Liver (tissue), 9 donors: ENCODE measurements around the gene SERPINH1. TPM values are rescaled to one million over a fixed set of nuclear protein-coding genes. Genes with fewer than 3 reads are reported as not detected.

Source experiments
- DNase-seq: peaks from one replicate; pipeline ENCODE4 v3.0.0-alpha.2; 2017; ENCODE audit warnings: low spot score
- H3K27ac ChIP-seq, 2 donors: one replicate each; pipeline ENCODE4 v1.7.0; 2013; ENCODE audit warnings: inconsistent platforms in 2 of 2, low read length in 2 of 2, control low read depth in 1 of 2, low read depth in 1 of 2, mild to moderate bottlenecking in 1 of 2
- H3K27me3 ChIP-seq, 4 donors: one replicate each; pipeline versions ENCODE4 v1.6.1 to v1.7.0; 2013; ENCODE audit warnings: low read length in 3 of 4, inconsistent platforms in 1 of 4, mild to moderate bottlenecking in 1 of 4, moderate library complexity in 1 of 4; ENCODE audit not compliant: control insufficient read depth in 4 of 4, insufficient read depth in 4 of 4
- H3K36me3 ChIP-seq, 4 donors: one replicate each; pipeline versions ENCODE4 v1.6.1 to v1.7.0; 2013; ENCODE audit warnings: low read length in 3 of 4, mild to moderate bottlenecking in 3 of 4, low read depth in 1 of 4, moderate library complexity in 1 of 4; ENCODE audit not compliant: control insufficient read depth in 4 of 4, insufficient read depth in 3 of 4
- H3K4me1 ChIP-seq, 4 donors: one replicate each; pipeline versions ENCODE4 v1.6.1 to v1.7.0; 2013; ENCODE audit warnings: low read length in 3 of 4, mild to moderate bottlenecking in 3 of 4, moderate library complexity in 1 of 4; ENCODE audit not compliant: control insufficient read depth in 4 of 4, insufficient read depth in 4 of 4
- H3K4me3 ChIP-seq, 3 donors: one replicate each; pipeline versions ENCODE4 v1.6.1 to v1.7.0; 2013; ENCODE audit warnings: low read length in 3 of 3, control low read depth in 1 of 3, low read depth in 1 of 3, mild to moderate bottlenecking in 1 of 3
- H3K9ac ChIP-seq, 2 donors: one replicate each; pipeline ENCODE4 v1.7.0; 2013; ENCODE audit warnings: low read length in 2 of 2, mild to moderate bottlenecking in 2 of 2, moderate library complexity in 2 of 2, control low read depth in 1 of 2, low read depth in 1 of 2
- H3K9me3 ChIP-seq, 4 donors: one replicate each; pipeline versions ENCODE4 v1.6.1 to v1.7.0; 2013; ENCODE audit warnings: low read length in 3 of 4; ENCODE audit not compliant: control insufficient read depth in 4 of 4
- ATF3 ChIP-seq: IDR thresholded peaks from 2 replicates; pipeline ENCODE4 v1.6.1; 2016; ENCODE audit warnings: antibody characterized with exemption
- CTCF ChIP-seq: fragments of 150-350 bp; IDR thresholded peaks from 2 replicates; pipeline ENCODE4 v1.5.1; 2017; ENCODE audit warnings: improper control_type of control experiment, low read depth, low read length; ENCODE audit not compliant: missing input control
- EGR1 ChIP-seq, 2 donors: IDR thresholded peaks; 2 replicates each; pipeline ENCODE4 v1.6.1; 2016 to 2018; ENCODE audit warnings: antibody characterized with exemption in 2 of 2, low read depth in 2 of 2
- FOXA1 ChIP-seq: IDR thresholded peaks from 2 replicates; pipeline ENCODE4 v1.6.1; 2016; ENCODE audit warnings: antibody characterized with exemption
- FOXA2 ChIP-seq: IDR thresholded peaks from 2 replicates; pipeline ENCODE4 v1.6.1; 2016; ENCODE audit warnings: antibody characterized with exemption
- GABPA ChIP-seq, 2 donors: IDR thresholded peaks in 1 of 2; conservative IDR thresholded peaks in 1 of 2; 2 replicates each; pipeline ENCODE4 v1.6.1; 2016; ENCODE audit warnings: antibody characterized with exemption in 2 of 2, mild to moderate bottlenecking in 1 of 2, moderate library complexity in 1 of 2
- HNF4A ChIP-seq, 2 donors: conservative IDR thresholded peaks; 2 replicates each; pipeline ENCODE4 v1.6.1; 2016; ENCODE audit warnings: antibody characterized with exemption in 2 of 2, mild to moderate bottlenecking in 2 of 2
- HNF4G ChIP-seq: IDR thresholded peaks from 2 replicates; pipeline ENCODE4 v1.6.1; 2016; ENCODE audit warnings: antibody characterized with exemption
- JUND ChIP-seq, 2 donors: IDR thresholded peaks; 2 replicates each; pipeline ENCODE4 v1.6.1; 2016; ENCODE audit warnings: antibody characterized with exemption in 2 of 2
- MAX ChIP-seq: IDR thresholded peaks from 2 replicates; pipeline ENCODE4 v1.6.1; 2016; ENCODE audit warnings: antibody characterized with exemption
- NR2F2 ChIP-seq: IDR thresholded peaks from 2 replicates; pipeline ENCODE4 v1.6.1; 2016; ENCODE audit warnings: antibody characterized with exemption
- RAD21 ChIP-seq, 2 donors: IDR thresholded peaks; 2 replicates each; pipeline ENCODE4 v1.6.1; 2016; ENCODE audit warnings: antibody characterized with exemption in 2 of 2, mild to moderate bottlenecking in 2 of 2
- RXRA ChIP-seq, 2 donors: IDR thresholded peaks; 2 replicates each; pipeline ENCODE4 v1.6.1; 2017 to 2018; ENCODE audit warnings: antibody characterized with exemption in 2 of 2, mild to moderate bottlenecking in 1 of 2
- SP1 ChIP-seq: IDR thresholded peaks from 2 replicates; pipeline ENCODE4 v1.6.1; 2018; ENCODE audit warnings: antibody characterized with exemption, mild to moderate bottlenecking
- TAF1 ChIP-seq: conservative IDR thresholded peaks from 2 replicates; pipeline ENCODE4 v1.6.1; 2016; ENCODE audit warnings: antibody characterized with exemption, mild to moderate bottlenecking
- YY1 ChIP-seq: IDR thresholded peaks from 2 replicates; pipeline ENCODE4 v1.6.1; 2016; ENCODE audit warnings: antibody characterized with exemption, mild to moderate bottlenecking
- WGBS: extraction: QIAGEN DNeasy Blood & Tissue Kit; methylation state at CpG from one replicate; pipeline ENCODE4 v1.1.7; 2013; 5-methylcytosine and 5-hydroxymethylcytosine counted together
- polyA plus RNA-seq, 2 donors: library from polyadenylated mRNA; stranded (reverse) in 1 of 2; unstranded in 1 of 2; fragments of 200-250 nt in 1 of 2; fragments of >200 nt in 1 of 2; fragmentation: Nextera tagmentation in 1 of 2; extraction: Ambion mirVana in 1 of 2; gene quantifications; one replicate each; pipeline versions ENCODE4 v1.2.1 to v1.2.3, GENCODE V29; 2013 to 2015
- total RNA-seq, 2 donors: library from RNA; depleted of rRNA; stranded (reverse); fragments of >200 nt; gene quantifications; one replicate each; pipeline ENCODE4 v1.2.3, GENCODE V29; 2014
- TF ChIP-seq, protein P1 (sequence below): IDR thresholded peaks from 2 replicates; pipeline ENCODE4 v1.6.1; 2016; ENCODE audit warnings: antibody characterized with exemption
- TF ChIP-seq, protein P2 (sequence below): IDR thresholded peaks from 2 replicates; pipeline ENCODE4 v1.6.1; 2016; ENCODE audit warnings: antibody characterized with exemption, mild to moderate bottlenecking
- donor health status: healthy.
- donor health status: healthy.
- donor health status: healthy.
- donor health status: healthy.
- donor health status: healthy.

The SERPINH1 gene
- total and polyA plus RNA-seq, 4 donors: 5.0 to 118 (median 68.7) TPM

GRCh38 chr11:75589051-75589450 is 27.0 kb downstream of the SERPINH1 start:
- H3K9ac ChIP-seq: no peak overlapping the region
- H3K27me3 ChIP-seq: no peaks in the 10 kb centered on the region
- no peak overlapping the region for H3K4me3 ChIP-seq
- no peak for DNase-seq
- 95% methylated on average over 7 of the region's 7 CpGs for WGBS
- no peaks in the 10 kb centered on the region for H3K36me3 ChIP-seq
- no peaks in the 10 kb centered on the region for H3K9me3 ChIP-seq
- H3K4me1 ChIP-seq: peaks cover 0 to 9% (median 4%) of the 10 kb centered on the region in 4 donors
- TF ChIP-seq GABPA (IDR thresholded peaks at IDR 0.05 in 1 of 2, conservative IDR thresholded peaks at IDR 0.05 in 1 of 2): no peak
- no peak for TF ChIP-seq MAX
- no peak for TF ChIP-seq HNF4A (conservative IDR thresholded peaks at IDR 0.05)
- TF ChIP-seq TAF1: no peak
- TF ChIP-seq, protein P1, sequence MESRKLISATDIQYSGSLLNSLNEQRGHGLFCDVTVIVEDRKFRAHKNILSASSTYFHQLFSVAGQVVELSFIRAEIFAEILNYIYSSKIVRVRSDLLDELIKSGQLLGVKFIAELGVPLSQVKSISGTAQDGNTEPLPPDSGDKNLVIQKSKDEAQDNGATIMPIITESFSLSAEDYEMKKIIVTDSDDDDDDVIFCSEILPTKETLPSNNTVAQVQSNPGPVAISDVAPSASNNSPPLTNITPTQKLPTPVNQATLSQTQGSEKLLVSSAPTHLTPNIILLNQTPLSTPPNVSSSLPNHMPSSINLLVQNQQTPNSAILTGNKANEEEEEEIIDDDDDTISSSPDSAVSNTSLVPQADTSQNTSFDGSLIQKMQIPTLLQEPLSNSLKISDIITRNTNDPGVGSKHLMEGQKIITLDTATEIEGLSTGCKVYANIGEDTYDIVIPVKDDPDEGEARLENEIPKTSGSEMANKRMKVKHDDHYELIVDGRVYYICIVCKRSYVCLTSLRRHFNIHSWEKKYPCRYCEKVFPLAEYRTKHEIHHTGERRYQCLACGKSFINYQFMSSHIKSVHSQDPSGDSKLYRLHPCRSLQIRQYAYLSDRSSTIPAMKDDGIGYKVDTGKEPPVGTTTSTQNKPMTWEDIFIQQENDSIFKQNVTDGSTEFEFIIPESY: no peak
- no peak for TF ChIP-seq FOXA1
- TF ChIP-seq RAD21 (IDR thresholded peaks at IDR 0.05): no peak
- no peak for TF ChIP-seq EGR1 (IDR thresholded peaks at IDR 0.05; ENCODE audit: low read depth in 2 of 2)
- no peak for TF ChIP-seq FOXA2
- no peak for TF ChIP-seq CTCF
- TF ChIP-seq SP1: no peak
- no peak for TF ChIP-seq HNF4G
- TF ChIP-seq ATF3: no peak
- TF ChIP-seq NR2F2: no peak
- TF ChIP-seq RXRA (IDR thresholded peaks at IDR 0.05): no peak
- TF ChIP-seq, protein P2, sequence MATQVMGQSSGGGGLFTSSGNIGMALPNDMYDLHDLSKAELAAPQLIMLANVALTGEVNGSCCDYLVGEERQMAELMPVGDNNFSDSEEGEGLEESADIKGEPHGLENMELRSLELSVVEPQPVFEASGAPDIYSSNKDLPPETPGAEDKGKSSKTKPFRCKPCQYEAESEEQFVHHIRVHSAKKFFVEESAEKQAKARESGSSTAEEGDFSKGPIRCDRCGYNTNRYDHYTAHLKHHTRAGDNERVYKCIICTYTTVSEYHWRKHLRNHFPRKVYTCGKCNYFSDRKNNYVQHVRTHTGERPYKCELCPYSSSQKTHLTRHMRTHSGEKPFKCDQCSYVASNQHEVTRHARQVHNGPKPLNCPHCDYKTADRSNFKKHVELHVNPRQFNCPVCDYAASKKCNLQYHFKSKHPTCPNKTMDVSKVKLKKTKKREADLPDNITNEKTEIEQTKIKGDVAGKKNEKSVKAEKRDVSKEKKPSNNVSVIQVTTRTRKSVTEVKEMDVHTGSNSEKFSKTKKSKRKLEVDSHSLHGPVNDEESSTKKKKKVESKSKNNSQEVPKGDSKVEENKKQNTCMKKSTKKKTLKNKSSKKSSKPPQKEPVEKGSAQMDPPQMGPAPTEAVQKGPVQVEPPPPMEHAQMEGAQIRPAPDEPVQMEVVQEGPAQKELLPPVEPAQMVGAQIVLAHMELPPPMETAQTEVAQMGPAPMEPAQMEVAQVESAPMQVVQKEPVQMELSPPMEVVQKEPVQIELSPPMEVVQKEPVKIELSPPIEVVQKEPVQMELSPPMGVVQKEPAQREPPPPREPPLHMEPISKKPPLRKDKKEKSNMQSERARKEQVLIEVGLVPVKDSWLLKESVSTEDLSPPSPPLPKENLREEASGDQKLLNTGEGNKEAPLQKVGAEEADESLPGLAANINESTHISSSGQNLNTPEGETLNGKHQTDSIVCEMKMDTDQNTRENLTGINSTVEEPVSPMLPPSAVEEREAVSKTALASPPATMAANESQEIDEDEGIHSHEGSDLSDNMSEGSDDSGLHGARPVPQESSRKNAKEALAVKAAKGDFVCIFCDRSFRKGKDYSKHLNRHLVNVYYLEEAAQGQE: no peak
- TF ChIP-seq YY1: no peak
- no peak overlapping the region for H3K27ac ChIP-seq

GRCh38 chr11:75589933-75590332 is 27.9 kb downstream of the SERPINH1 start:
- H3K27me3 ChIP-seq: no peaks in the 10 kb centered on the region
- TF ChIP-seq HNF4G (no peak), SP1 (no peak), JUND (IDR thresholded peaks at IDR 0.05) (no peak), ATF3 (no peak), RXRA (IDR thresholded peaks at IDR 0.05) (no peak), NR2F2 (no peak), RAD21 (IDR thresholded peaks at IDR 0.05) (no peak), MAX (no peak)
- TF ChIP-seq, protein P2: no peak
- TF ChIP-seq, protein P1: no peak
- peaks cover 0 to 9% (median 4%) of the 10 kb centered on the region in 4 donors for H3K4me1 ChIP-seq
- WGBS: 67% methylated on average over 2 of the region's 2 CpGs
- H3K9me3 ChIP-seq: no peaks in the 10 kb centered on the region
- no peaks in the 10 kb centered on the region for H3K36me3 ChIP-seq
- no peak overlapping the region for H3K27ac ChIP-seq
- H3K4me3 ChIP-seq: no peak overlapping the region
- DNase-seq: peak; percentile 81
- no peak overlapping the region for H3K9ac ChIP-seq
